ENCODE data around the gene GPATCH8. TPM values are rescaled to one million over a fixed set of nuclear protein-coding genes. Genes with fewer than 3 reads are reported as not detected.

Gene GPATCH8
- total and polyA plus RNA-seq, 2 of the 8 experiments (the other 6 are each of a cell fraction or from before 2014, with no cell fraction given), result 20.5 to 58.1 TPM

GRCh38 chr17:44380767-44381166 lies 122.4 kb downstream of the GPATCH8 start (continued):
- TF ChIP-seq CHD7 (IDR thresholded peaks at IDR 0.05; ENCODE audit: insufficient replicate concordance, low read length) (no peak), NRF1 (IDR thresholded peaks at IDR 0.05; ENCODE audit: low read depth, low read length) (no peak), SP2 (IDR thresholded peaks at IDR 0.05; ENCODE audit: low read length) (no peak), E2F6 (IDR thresholded peaks at IDR 0.05) (no peak), CHD2 (IDR thresholded peaks at IDR 0.05; ENCODE audit: low read length) (no peak), POLR2AphosphoS5 (IDR thresholded peaks at IDR 0.05; ENCODE audit: low read depth, low read length) (no peak), SAP30 (IDR thresholded peaks at IDR 0.05; ENCODE audit: insufficient read depth, insufficient replicate concordance, low read length) (no peak), MAX (IDR thresholded peaks at IDR 0.05) (no peak), JUND (IDR thresholded peaks at IDR 0.05; ENCODE audit: low read length) (no peak), EZH2 (IDR thresholded peaks at IDR 0.05; ENCODE audit: low read depth, low read length, severe bottlenecking) (no peak)

All from H1 (cell line).